Renal cortical epithelial cell (primary cell): ENCODE results near the gene CRYGC. TPM values are rescaled to one million over a fixed set of nuclear protein-coding genes. Genes with fewer than 3 reads are reported as not detected.
"Not testable (repeated sequence)": the region's sequence is repeated elsewhere in the genome, so short reads cannot be mapped to it uniquely, and the experiment has no call there.

Source experiments
- DNase-seq: peaks from one replicate; pipeline ENCODE4 v3.0.0-alpha.2; 2011; ENCODE audit warnings: low read depth
- total RNA-seq: library from RNA; depleted of rRNA; stranded (reverse); fragments of >200 nt; gene quantifications from 2 replicates; pipeline ENCODE4 v1.2.3, GENCODE V29; 2014

Gene CRYGC
- total RNA-seq, result not detected in 2 replicates

- peak; percentile 36 for DNase-seq
Measured at GRCh38 chr2:208129744-208130711, at the start of gene CRYGC. CRYGC (minus strand) TSS chr2:208129828; CDS start chr2:208129792, 36 bp downstream.

DNA sequence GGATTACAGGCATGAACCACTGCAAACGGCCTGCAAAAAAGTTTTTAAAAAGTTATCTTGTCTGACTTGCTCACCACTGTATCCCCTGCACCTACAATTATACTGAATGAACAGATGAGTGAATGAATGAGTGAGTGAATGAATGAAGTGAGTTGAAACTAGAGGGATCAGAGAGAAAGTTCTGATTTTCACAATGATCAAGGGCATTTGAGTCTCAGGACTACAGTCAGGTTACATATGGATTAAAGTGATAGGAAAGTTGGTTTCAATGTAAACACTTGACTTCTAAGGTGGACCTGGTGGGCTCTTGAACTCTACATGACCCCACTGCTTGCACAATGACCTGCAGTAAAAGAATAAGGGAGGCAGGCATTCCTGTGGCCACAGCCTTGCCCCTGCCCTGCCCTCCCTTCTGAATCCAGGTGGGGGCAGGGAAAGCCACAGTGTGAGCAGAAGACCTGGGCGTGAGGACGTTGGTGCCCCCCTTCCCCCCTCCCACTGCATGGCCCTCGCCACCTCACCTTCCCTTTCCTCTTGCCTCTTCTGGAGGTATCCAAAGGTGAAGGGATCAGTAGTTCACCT is 49.5 kb upstream of the CRYGC start:
- peak; percentile 60 for DNase-seq

DNA sequence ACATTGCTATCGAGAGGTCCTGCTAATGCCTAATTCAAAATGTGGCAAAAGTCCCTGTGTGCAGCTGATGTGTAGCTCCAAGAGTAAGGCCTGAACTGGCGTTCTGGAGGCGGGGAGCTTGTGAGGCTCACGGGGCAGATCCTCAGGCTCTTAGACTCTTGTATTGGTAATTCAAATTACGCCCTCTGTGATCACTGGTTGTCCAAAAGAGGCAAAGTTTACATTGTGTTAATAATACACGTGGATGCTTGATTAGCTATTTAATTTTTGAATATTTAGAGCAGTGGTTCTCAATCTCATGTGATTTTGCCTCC is 46.2 kb upstream of the CRYGC start:
- DNase-seq, result no peak

DNA sequence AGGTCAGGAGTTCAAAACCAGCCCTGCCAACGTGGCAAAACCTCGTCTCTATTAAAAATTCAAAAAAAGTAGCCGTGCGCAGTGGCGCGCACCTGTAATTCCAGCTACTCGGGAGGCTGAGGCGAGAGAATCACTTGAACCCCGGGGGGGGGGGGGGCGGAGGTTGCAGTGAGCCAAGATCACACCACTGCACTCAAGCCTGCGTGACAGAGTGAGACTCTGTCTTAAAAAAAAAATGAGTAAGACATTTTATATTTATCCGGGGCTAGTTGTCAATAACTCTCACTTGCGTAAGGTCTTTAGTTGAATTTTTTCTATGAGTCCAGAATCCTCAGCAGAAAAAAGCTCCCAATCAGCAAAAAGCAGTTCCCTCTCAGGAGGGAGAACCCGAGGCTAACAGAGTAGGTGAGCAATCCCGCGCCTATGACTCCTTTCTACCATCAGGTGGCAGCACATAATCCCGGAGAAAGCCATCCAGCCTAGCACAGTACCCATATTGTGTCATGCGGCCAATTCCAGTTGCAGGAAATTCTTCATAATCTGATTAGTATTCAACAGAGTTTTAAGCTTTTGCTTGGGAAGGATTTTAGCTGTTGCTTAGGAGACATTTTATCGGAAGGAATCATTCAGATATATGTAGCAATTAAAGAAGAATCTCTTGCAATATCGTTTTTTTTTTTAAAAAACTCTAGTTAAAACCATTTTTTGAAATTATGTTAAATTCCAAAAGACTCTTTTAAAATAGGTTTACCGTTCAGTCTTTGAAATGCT is 45.6 kb upstream of the CRYGC start:
- peak; percentile 76 for DNase-seq

- no peak for DNase-seq
Measured at GRCh38 chr2:208174144-208174543, 44.5 kb upstream of the CRYGC start.

GRCh38 chr2:208172125-208172524 is 42.5 kb upstream of the CRYGC start:
- DNase-seq, result no peak

GRCh38 chr2:208164951-208165755 is 35.5 kb upstream of the CRYGC start:
- DNase-seq, result no peak

GRCh38 chr2:208163489-208163888 is 33.9 kb upstream of the CRYGC start, which contains the start of gene CRYGA:
CRYGA (minus strand) TSS chr2:208163589; CDS start chr2:208163556, 33 bp downstream.
- DNase-seq, result no peak

- no peak for DNase-seq
Measured at GRCh38 chr2:208156439-208156838, 26.8 kb upstream of the CRYGC start.

DNA sequence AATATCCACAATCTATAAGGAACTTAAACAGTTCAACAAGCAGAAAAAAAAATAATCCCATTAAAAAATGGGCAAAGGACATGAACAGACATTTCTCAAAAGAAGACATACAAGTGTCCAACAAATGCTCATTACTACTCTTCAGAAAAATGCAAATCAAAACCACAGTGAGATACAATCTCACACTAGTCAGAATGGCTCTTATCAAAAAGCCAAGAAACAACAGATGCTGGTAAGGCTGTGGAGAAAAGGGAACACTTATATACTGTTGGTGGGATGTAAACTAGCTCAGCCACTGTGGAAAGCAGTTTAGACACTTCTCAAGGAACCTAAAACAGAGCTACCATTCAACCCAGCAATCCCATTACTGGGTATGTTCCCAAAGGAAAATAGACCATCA is 23.5 kb upstream of the CRYGC start:
- no peak for DNase-seq

DNA sequence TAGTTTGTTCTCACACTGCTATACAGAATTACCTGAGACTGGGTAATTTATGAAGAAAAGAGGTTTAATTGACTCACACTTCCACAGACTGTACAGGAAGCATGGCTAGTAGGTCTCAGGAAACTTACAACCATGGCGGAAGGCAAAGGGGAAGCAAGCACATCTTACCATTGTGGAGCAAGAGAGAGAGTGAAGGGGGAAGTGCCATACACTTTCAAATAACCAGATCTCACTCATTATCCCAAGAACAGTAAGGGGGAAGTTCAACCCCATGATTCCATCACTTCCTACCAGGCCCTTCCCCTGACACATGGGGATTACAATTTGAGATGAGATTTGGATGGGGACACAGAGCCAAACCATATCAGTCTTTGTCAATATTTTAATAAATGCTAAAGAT is 21.3 kb upstream of the CRYGC start:
- DNase-seq, result no peak

DNA sequence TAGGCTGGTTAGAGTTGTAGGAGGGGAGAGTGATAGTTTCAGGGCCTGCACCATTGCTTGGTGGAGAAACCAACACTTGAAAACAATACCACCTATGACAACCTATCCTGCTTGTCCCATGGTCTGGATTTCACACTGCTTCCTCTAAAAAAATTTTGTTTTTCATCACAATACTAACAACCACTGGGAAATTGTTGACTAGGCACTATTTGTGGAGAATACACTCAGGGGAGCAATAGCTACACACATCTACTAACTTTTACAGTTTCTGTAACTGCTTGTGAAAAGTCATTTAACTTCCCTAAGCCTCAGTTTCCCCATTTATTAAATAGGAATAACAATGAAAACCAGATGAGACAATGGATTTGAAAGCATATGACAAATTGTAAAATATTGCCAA is 20.5 kb upstream of the CRYGC start:
- no peak for DNase-seq

DNA sequence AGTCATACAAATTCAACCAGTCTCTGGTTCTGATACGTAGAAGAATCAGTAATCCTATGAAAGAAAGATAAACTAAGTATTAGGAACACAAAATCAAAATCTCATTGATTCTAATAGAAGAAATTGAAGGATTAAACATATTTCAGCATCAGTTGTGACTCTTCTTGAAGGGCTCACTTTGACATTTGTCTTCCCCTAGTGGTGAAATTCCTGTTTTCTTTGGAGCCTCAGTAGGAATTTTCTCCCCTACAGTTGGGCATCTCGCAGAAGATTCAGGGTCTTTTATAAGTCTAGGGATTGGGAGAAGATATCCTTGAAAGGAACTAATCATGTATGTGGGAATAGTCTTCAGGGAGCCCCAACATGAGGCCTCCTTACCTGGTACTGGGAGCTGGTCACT is 19.2 kb upstream of the CRYGC start:
- DNase-seq, result no peak

DNA sequence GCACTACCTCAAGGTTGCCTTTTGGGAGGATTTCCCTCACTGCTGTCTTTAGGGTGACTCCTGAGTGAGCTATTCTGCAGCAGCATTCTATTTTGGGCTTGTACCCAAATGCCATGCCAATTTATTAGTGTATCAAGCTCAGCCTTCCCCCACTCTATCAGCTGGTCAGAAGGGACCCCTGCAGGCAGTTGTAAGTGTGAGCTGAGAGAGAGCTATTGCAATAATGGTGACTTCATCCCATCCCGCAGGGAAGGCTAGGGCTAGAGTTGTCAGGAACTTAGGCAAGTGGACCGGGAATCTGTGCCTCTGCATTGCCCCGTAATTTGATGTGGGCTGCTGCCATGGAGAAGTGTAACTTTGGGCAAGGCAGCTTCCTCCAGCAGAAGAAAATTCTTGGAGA is 18.1 kb upstream of the CRYGC start:
- no peak for DNase-seq

DNA sequence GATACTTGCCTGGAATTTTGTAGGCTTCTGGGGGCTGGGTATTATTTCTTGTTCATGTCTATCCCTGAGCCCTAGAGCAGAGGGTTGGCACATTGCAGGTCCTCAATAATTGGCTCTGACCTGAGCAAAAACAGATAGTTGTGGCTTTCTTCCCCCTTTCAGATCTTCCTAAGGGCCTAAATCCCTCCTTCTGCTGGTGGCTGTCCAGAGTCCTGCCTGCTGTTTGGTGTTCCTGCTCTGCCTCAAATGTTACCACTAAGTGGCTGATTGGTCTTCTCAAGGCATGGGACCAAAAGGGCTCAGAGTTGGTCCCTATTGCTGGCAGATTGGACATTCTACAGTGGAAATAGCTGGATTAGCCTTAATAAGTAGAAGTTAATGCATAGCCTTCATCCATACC is 17.4 kb upstream of the CRYGC start:
- DNase-seq, result no peak

GRCh38 chr2:208146006-208146405 is 16.4 kb upstream of the CRYGC start, which contains the start of gene CRYGB:
CRYGB (minus strand) TSS chr2:208146158; CDS start chr2:208146120, 38 bp downstream.
- no peak for DNase-seq

GRCh38 chr2:208142925-208143799 is 13.5 kb upstream of the CRYGC start:
- DNase-seq, result no peak

DNA sequence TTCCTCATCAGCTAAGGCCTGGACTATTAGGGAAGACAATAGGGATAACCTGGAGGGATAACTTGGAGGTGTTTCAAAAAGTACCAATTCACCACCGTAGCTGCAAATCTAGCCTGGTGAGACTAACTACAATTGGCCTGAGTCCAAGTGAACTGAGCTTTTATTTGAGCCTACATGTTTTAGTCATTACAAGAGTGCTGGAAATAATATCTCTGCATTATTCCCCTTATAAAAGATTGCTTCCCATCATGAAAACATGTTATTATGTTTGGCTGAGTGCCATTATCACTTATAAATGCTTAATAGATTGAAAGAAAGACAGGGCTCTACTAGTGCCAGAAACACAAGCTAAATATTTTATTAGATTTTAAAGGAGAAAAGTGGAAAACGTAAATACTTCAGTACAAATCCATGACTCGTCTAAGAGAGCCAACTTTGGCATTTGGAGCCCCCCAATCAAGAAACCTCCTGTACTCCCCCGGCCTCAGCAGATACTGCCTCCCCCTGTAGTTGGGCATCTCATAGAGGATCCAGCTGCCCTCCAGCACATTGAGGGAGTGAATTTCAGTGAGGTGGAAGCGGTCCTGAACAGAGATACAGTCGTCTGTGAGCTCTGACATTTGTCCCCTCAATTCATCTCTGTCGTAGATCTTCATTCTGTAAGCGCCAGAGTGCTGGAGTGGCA is 12.8 kb upstream of the CRYGC start:
- peak; percentile 33 for DNase-seq

DNA sequence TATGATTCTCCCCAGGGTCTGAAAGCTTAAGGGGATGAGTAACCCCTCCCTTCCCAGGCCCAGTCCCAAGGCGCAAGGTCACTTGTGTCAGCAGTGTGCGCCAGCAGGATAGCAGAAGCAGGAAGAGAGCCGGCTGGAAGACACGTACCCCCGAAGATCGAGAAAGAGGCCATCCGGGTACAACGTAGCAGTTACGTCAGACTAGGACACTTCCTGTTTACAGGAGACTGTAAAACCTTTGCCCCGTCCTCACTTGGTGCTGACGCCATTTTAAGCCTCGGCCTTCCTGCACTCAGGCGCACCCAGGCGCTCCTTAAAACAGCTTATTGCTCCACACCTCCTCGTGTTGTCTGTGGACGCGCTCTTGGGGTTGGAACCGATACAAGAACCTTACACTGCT is 9.8 kb upstream of the CRYGC start:
- DNase-seq, result no peak

DNA sequence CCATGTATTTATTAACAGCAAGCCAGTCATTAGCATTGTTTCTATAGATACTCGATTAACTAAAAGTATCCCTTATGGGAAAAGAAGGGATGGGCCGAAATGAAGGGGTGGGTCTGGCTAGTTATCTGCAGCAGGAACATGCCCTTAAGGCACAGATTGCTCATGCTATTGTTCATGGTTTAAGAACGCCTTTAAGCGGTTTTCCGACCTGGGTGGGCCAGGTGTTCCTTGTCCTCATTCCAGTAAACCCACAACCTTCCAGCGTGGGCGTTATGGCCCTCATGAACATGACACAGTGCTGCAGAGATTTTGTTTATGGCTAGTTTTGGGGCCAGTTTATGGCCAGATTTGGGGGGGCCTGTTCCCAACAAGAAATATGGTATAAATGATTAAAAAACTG is 8.7 kb upstream of the CRYGC start:
- DNase-seq, result not testable (repeated sequence)
